Activated T-helper 1 cell treated with anti-CD3 and anti-CD28 coated beads, Interleukin-2, amount 50 U/mL, for 16 hours (primary cell): ENCODE data around the gene APLP1.
"Not testable (repeated sequence)": the region's sequence is repeated elsewhere in the genome, so short reads cannot be mapped to it uniquely, and the experiment has no call there.

Experiments used
- DNase-seq, 2 donors: peaks; one replicate each; pipeline ENCODE4 v3.0.0-alpha.2; 2020; ENCODE audit warnings: low read depth in 1 of 2, low spot score in 1 of 2

The APLP1 gene

DNA sequence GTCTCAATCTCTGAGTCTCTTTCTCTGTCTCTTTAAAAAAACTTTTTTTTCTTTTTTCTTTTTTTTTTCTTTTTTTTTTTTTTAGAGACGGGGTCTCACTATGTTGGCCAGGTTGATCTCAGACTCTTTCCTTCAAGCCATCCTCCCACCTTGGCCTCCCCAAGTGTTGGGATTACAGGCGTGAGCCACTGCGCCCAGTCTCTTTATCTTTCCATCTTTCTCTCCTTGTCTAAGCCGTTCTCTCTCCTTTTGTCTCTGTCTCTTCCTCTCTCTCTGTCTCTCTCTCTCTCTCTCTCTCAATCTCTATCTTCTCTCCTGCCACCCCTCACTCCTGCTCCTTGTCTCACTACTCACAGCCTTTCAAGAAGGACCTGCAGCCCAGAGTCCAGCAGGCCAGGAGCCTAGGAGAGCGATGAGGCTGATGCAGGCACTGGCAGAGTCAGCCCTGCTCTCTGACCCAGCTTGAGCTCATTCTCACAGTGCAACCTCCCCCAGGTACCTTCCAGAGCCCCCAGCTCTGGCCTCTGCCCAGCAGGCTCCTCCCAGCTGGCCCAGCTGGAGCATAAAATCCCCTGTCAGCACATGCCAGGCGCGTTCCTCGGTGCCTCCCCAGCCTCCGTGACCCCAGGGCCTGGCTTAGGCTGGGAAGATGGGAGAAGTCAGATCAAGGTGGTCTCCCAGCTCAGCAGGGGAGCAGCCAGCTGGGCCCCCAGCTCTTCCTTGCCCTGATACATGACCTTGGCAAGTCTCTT is 16.2 kb upstream of the APLP1 start, which contains the start of gene NPHS1:
TSS of gene NPHS1 (minus strand) at position 476 of the 752 bp plus-strand sequence. CDS start 667 bp downstream, outside the sequence.
- DNase-seq = no peak

DNA sequence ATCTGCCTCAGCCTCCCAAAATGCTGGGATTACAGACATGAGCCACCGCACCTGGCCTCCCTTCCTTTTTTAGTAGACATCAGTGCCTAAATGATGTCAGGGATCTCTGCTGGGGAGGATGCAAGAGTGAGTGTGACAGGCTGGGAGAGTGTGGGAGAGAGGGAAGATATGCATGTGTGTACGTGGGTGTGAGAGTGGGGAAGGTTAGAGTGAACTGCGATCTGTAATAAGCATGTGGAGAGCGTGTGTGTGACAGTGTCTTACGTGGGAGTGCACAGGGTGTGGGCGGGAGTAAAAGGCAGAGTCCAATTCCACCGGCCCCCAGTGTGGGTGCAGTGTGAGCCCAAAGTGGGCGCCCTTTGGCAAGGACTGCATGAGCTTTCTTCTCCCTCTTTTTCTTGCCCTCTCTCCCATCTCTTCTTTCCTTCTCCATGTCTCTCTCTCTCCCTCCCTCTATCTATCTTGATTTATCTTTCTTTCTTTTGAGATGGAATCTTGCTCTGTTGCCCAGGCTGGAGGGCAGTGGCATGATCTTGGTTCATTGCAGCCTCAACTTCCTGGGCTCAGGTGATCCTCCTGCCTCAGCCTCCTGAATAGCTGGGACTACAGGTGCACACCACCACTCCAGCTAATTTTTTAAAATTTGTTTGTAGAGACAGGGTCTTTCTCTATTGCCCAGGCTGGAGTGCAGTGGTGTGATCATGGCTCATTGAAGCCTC is 15.2 kb upstream of the APLP1 start:
- DNase-seq = no peak

DNA sequence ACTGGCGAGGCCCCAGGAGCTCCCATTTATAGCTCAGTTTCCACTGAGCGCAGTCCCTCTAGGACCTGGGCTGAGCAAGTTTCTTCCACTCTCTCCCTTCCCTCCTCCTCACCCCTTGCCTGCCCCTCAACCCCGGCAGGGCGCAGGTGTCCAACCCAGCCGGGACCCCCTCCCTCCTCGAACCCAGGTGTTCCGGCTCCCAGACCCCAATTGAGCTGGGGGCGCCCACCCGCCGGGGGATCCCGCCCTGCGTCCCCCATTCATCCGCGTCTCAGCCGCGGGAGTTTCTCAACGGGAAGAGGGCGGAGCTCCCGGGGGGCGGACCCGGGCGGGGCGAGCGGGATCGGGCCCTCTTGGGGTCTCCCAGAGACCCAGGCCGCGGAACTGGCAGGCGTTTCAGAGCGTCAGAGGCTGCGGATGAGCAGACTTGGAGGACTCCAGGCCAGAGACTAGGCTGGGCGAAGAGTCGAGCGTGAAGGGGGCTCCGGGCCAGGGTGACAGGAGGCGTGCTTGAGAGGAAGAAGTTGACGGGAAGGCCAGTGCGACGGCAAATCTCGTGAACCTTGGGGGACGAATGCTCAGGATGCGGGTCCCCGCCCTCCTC is 11.7 kb upstream of the APLP1 start, which contains the start of gene KIRREL2:
TSS of gene KIRREL2 (plus strand) at position 366 of the 604 bp plus-strand sequence. CDS start at position 575, 209 bp downstream.
- DNase-seq = no peak

DNA sequence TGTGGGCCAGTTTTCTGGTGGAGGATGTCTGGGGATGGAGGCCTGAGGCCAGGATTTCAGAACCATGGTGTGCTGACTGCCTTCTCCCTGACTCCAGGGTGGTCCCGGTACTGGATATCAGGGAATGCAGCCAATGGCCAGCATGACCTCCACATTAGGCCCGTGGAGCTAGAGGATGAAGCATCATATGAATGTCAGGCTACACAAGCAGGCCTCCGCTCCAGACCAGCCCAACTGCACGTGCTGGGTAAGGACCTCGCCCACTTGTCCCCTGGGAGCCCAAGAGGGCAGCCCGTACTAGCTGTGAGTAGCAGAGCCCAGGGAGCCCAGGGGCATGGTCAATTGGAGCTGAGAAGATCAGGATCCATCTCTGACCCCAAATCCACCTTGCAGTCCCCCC is 10.1 kb upstream of the APLP1 start:
- DNase-seq = no peak

DNA sequence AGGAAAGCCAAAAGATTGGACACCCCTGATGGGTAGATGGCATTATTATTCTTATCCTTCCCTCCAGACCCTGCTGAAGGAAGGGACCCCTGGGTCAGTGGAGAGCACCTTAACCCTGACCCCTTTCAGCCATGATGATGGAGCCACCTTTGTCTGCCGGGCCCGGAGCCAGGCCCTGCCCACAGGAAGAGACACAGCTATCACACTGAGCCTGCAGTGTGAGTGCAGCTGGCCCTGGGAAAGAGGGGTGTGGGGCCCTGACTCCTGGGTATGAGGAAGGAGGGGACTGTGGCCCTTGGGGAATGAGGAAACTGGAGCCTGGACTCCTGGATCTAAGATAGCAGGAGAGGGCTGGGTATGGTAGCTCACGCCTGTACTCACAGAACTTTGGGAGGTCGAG is 9.0 kb upstream of the APLP1 start:
- DNase-seq = no peak

DNA sequence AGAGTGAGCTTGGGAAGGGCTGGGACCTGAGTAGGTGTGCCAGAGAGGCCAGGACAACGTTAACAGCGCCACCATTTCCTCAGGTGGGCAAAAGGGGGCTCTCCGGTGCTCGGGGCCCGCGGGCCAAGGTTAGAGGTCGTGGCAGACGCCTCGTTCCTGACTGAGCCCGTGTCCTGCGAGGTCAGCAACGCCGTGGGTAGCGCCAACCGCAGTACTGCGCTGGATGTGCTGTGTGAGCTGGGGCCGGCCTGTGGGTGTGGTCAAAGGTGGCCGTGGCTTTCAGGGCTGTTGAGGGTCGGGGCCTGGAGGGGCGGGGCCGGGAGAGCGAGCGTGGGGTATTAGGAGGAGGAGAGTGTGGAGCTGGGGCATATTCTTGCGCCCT is 7.9 kb upstream of the APLP1 start:
- no peak for DNase-seq

DNA sequence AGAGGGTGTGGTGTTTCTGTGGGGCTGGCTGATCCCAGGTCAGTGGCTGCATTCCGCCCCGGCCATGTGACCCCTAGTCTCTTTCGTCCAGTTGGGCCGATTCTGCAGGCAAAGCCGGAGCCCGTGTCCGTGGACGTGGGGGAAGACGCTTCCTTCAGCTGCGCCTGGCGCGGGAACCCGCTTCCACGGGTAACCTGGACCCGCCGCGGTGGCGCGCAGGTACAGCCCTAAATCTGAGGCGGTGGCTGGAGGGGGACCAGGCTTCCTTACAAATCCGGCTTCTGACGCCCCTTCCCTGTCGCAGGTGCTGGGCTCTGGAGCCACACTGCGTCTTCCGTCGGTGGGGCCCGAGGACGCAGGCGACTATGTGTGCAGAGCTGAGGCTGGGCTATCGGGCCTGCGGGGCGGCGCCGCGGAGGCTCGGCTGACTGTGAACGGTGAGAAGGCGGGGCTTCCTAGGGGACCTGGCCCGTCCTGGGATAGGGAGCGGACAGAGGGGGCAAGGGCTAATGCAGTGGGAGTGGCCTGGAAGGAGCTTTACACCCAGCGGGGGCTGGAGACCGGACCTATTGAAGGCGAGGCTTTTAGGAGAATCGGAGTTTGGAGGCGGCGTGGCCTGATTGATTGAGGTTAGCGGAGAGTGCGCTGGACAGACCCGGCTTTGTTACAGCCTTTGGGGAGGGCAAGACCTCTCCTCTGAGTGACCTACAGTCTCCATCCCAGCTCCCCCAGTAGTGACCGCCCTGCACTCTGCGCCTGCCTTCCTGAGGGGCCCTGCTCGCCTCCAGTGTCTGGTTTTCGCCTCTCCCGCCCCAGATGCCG is 7.3 kb upstream of the APLP1 start:
- DNase-seq = no peak

DNA sequence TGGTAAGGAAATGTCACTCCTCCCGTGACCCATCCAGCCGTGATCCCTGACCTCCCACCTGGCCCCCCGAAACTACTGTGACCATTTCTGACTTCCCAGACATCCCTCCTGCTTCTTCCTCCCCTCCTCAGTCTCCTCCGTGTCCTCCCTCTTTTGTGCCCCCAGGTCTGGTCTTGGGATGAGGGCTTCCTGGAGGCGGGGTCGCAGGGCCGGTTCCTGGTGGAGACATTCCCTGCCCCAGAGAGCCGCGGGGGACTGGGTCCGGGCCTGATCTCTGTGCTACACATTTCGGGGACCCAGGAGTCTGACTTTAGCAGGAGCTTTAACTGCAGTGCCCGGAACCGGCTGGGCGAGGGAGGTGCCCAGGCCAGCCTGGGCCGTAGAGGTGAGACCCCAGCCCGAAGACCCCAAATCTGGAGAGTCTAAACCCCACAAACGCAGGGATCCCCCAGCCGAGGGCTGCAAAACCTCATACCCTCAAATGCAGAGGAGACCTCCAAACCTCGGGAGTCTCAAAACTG is 6.7 kb upstream of the APLP1 start:
- no peak for DNase-seq

DNA sequence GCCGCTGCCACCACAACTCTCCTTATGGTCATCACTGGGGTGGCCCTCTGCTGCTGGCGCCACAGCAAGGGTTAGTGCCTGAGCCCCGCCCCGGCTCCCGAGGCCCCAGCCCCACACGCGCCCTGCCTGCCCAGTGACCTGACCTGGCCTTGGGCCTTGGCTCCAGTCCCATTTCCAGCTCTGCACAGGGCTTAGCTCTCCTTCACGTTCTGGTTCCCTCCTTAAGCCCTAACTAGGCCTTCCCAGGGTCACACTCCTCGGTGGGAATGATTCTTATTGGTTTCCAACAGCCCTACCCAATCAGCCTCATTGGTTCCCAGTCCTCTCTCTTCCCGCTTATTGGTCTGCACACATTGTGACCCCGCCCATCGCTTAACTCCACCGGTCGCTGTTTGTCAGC is 5.8 kb upstream of the APLP1 start:
- DNase-seq = no peak

DNA sequence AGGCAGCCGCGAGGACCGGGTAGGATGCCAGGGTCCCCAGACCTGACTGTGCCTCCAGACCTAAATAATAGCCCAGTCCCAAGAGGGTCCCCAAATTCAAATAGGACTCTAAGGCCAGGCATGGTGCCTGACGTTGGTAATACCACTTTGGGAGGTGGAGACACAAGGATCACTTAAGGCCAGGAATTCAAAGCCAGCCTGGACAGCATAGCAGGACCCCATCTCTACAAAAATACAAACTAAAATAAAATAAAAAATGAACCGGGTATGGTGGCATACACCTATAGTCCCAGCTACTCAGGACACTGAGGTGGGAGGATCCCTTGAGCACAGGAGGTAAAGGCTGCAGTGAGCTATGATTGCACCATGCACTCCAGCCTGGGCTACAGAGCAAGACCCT is 5.4 kb upstream of the APLP1 start:
- no peak for DNase-seq

DNA sequence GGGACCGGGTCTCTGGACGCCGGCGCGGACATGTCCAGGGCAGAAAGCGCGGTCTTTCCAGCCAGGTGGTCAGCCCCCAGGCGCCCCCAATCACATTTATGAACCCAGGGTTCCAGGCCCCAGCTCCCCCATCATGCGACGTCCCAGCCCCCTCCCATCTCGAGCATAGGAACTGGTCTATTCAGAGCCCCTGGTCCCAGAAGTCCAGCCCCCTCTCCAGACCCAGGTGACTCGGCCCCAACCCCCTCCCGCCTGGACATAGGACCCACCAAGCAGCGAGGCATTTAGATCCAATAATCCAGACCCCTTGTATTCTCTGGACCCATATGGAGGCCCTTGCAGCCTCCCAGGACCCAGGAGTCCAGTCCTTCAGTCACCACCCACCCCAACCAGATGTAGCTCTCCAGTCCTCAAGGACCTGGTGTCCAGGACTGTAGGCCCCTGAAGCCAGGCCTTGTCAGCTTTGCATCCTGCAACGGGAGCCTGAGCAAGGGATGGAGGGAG is 501 bp downstream of the APLP1 start:
- no peak for DNase-seq

DNA sequence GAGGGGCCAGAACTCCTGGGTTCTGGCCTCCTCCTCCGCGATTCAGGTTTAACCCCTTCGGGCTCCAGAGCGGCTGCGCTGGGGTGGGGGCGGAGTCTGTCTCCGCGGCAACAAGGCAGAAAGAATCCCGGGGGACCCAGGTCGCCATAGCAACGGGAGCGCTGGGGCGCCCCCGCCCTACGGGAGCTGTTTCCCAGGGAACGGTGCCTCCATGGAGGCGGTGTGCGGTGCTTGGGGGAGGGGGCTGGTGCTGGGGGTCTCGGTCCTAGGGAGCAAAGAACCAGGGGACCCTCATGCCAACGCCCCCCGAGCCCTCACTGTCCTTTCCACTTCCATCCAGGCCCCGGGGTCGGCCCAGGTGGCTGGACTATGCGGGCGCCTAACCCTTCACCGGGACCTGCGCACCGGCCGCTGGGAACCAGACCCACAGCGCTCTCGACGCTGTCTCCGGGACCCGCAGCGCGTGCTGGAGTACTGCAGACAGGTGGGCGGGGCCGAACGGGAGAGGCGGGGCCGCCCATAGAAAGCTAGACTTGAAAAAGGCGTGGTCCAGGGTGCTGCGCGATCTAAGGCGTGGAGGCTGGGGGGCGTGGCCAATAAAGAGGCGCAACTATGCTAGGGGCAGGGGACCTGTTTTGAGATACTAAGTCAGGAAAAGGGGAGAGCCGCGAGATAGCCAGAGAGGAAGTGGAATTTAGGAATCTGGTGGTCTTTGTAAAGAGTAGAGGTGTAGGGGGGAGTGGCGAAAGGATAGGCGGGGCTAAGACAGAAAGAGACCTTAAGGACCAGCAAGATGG is 1.2 kb downstream of the APLP1 start:
- DNase-seq = peak; percentile 49 to 64

DNA sequence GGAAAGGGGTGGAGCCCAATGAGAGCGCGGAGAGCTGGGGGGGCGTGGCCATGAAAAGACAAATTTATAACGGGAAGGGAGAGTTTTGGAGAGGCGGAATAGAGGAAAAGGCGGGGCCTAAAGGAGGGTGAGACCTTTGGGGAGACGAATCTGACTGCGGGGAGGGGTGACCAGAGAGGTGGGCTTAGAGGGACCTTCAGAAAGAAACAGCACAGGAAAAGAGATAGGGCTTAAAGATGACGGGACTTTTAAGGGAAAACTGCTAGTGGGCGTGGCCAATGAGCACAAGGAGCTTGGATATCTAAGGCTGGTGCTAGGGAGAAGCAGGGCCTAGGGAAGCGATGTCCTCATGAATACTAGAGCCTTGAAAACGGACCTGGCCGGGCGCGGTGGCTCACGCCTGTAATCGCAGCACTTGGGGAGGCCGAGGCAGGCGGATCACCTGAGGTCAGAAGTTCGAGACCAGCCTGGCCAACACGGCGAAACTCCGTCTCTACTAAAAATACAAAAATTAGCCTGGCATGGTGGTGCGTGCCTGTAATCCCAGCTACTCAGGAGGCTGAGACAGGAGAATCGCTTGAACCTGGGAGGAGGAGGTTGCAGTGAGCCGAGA is 1.9 kb downstream of the APLP1 start:
- not testable (repeated sequence) for DNase-seq

DNA sequence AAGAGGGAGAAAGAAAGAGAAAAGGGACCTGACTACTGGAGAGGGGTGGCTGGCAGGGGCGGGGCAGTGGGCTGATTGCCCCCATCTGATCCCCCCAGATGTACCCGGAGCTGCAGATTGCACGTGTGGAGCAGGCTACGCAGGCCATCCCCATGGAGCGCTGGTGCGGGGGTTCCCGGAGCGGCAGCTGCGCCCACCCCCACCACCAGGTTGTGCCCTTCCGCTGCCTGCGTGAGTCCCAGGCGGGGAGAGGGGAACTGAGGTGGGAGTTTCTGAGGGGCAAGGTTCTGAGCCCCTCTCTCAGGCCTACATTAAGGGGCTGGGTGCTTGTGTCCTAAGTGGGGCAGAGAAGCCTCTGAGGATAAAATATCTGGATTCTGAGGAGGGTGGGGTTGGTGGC is 2.4 kb downstream of the APLP1 start:
- no peak for DNase-seq

DNA sequence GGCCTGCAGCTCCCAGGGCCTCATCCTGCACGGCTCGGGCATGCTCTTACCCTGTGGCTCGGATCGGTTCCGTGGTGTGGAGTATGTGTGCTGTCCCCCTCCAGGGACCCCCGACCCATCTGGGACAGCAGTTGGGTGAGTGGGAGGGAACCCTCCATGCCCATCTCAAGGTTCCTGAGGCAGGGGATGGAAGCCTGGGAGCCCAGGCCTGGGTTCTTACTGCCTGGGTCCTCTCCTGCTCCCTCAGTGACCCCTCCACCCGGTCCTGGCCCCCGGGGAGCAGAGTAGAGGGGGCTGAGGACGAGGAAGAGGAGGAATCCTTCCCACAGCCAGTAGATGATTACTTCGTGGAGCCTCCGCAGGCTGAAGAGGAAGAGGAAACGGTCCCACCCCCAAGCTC is 3.2 kb downstream of the APLP1 start:
- DNase-seq = no peak

DNA sequence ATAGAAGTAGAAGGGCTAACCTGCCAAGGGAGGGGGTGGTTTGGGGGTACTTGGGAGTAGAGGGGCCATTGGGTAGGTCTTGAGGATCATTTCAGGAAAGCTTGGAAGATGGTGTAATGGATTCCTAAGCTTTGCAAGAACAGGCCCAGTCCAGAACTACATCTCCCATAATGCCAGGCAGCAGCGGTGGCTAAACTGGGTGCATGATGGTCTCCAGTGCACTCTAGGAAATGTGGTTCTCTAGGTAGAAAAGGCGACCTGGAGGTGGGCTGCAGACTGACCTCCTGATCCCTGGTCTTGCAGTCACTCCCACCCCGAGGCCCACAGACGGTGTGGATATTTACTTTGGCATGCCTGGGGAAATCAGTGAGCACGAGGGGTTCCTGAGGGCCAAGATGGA is 3.8 kb downstream of the APLP1 start:
- DNase-seq = no peak

DNA sequence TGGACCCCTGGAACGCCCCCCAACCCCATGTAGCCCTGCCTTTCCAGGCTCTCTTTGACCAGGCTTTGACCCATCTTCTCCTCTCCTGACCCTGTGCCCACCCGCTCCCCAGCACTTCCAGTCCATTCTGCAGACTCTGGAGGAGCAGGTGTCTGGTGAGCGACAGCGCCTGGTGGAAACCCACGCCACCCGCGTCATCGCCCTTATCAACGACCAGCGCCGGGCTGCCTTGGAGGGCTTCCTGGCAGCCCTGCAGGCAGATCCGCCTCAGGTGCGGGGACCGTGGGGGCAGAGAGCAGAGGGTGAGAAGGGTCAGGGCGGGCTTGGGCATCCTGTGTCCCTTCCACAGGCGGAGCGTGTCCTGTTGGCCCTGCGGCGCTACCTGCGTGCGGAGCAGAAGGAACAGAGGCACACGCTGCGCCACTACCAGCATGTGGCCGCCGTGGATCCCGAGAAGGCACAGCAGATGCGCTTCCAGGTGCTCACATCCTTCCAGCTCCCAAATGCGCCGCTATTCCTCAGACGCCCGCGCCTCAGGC is 6.1 kb downstream of the APLP1 start:
- DNase-seq = no peak

DNA sequence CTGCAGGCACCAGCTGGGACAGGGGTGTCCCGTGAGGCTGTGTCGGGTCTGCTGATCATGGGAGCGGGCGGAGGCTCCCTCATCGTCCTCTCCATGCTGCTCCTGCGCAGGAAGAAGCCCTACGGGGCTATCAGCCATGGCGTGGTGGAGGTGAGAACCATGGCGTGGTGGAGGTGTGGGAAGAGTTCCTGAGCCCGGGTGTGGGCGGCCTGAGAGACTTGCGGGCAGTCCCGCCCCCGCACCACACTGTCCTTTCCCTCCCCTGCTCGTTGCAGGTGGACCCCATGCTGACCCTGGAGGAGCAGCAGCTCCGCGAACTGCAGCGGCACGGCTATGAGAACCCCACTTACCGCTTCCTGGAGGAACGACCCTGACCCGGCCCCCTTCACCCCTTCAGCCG is 10.7 kb downstream of the APLP1 start:
- DNase-seq = no peak

DNA sequence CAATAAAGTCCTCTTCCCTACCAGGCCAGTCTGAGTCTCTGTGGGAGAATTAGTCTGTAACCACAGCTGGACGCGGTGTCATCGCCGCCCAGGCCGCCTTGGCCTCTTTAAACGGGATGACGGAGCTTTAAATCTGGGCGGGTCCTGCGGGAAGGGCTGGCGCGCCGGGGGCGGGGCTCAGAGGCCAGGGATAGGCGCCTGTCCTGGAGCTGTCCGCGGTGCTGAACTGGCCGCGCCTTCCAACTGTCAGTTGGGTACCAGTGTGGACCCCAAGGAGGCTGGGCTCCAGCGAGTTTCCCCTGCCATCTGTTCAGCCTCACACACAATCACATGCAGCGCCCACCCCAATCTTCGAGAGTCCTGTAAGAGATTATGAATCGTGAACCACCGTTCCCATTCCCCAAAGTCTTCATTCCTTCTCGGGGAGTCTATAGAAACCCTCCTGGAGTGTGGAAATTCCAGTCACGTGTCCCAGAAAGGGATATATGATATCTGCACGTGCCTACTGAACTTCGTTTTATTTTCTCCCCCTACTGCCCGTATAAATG is 11.5 kb downstream of the APLP1 start:
- DNase-seq = peak; percentile 49 to 53
